Mesenchymal stem cell (in vitro differentiated cells and primary cell): ENCODE data around the gene CUX1.

Source experiments
- DNase-seq: peaks from one replicate; pipeline ENCODE4 v3.0.0-alpha.2; 2013
- H2AFZ ChIP-seq: one replicate; pipeline ENCODE4 v1.6.1; 2013; ENCODE audit warnings: low read depth, mild to moderate bottlenecking, control low read depth, inconsistent platforms, low read length, moderate library complexity
- H2AK5ac ChIP-seq: 2 replicates; pipeline ENCODE4 v1.6.1; 2013; ENCODE audit warnings: low read length, moderate library complexity, mild to moderate bottlenecking, inconsistent platforms; ENCODE audit not compliant: severe bottlenecking
- H2BK120ac ChIP-seq: one replicate; pipeline ENCODE4 v1.6.1; 2013; ENCODE audit warnings: low read depth, mild to moderate bottlenecking, inconsistent platforms, low read length, moderate library complexity
- H2BK12ac ChIP-seq, 2 experiments: one replicate each; pipeline ENCODE4 v1.6.1; 2013; ENCODE audit warnings: inconsistent platforms in 2 of 2, low read length in 2 of 2, mild to moderate bottlenecking in 2 of 2, moderate library complexity in 2 of 2, control low read depth in 1 of 2
- H2BK15ac ChIP-seq: one replicate; pipeline ENCODE4 v1.6.1; 2013; ENCODE audit warnings: mild to moderate bottlenecking, low read depth, inconsistent platforms; ENCODE audit not compliant: poor library complexity, severe bottlenecking
- H2BK5ac ChIP-seq: 2 replicates; pipeline ENCODE4 v1.6.1; 2013; ENCODE audit warnings: low read depth, mild to moderate bottlenecking, low read length, control low read depth, inconsistent platforms; ENCODE audit not compliant: poor library complexity, severe bottlenecking
- H3K14ac ChIP-seq, 2 experiments: one replicate each; pipeline ENCODE4 v1.6.1; 2013; ENCODE audit warnings: inconsistent platforms in 2 of 2, low read length in 2 of 2, control low read depth in 1 of 2, mild to moderate bottlenecking in 1 of 2, moderate library complexity in 1 of 2
- H3K18ac ChIP-seq, 2 experiments: one replicate each; pipeline ENCODE4 v1.6.1; 2013; ENCODE audit warnings: inconsistent platforms in 2 of 2, low read length in 2 of 2, control low read depth in 1 of 2, low read depth in 1 of 2, mild to moderate bottlenecking in 1 of 2
- H3K23ac ChIP-seq, 2 experiments: one replicate each; pipeline ENCODE4 v1.6.1; 2013; ENCODE audit warnings: inconsistent platforms in 2 of 2, low read length in 2 of 2, mild to moderate bottlenecking in 2 of 2, moderate library complexity in 2 of 2, control low read depth in 1 of 2
- H3K27ac ChIP-seq: 2 replicates; pipeline ENCODE4 v1.5.1; 2013; ENCODE audit warnings: mild to moderate bottlenecking, moderate library complexity, low read length, control low read depth, inconsistent platforms; ENCODE audit not compliant: poor library complexity, severe bottlenecking
- H3K27me3 ChIP-seq, 2 experiments: 2 replicates each; pipeline versions ENCODE4 v1.6.1 to v1.7.0; 2013; ENCODE audit warnings: low read length in 2 of 2, mild to moderate bottlenecking in 2 of 2, moderate library complexity in 2 of 2, control low read depth in 1 of 2, inconsistent platforms in 1 of 2; ENCODE audit not compliant: control insufficient read depth in 1 of 2, insufficient read depth in 1 of 2
- H3K36me3 ChIP-seq, 2 experiments: 2 replicates each; pipeline versions ENCODE4 v1.6.1 to v1.7.0; 2013; ENCODE audit warnings: low read length in 2 of 2, control low read depth in 1 of 2, inconsistent platforms in 1 of 2, low read depth in 1 of 2, mild to moderate bottlenecking in 1 of 2; ENCODE audit not compliant: insufficient read depth in 2 of 2, control insufficient read depth in 1 of 2
- H3K4ac ChIP-seq, 2 experiments: one replicate each; pipeline ENCODE4 v1.6.1; 2013; ENCODE audit warnings: inconsistent platforms in 2 of 2, low read length in 2 of 2, mild to moderate bottlenecking in 2 of 2, moderate library complexity in 2 of 2, control low read depth in 1 of 2, low read depth in 1 of 2
- H3K4me1 ChIP-seq: 2 replicates; pipeline ENCODE4 v1.6.1; 2013; ENCODE audit warnings: low read depth, low read length, control low read depth; ENCODE audit not compliant: control insufficient read depth, insufficient read depth
- H3K4me2 ChIP-seq: 2 replicates; pipeline ENCODE4 v1.6.1; 2013; ENCODE audit warnings: low read length, mild to moderate bottlenecking, inconsistent platforms; ENCODE audit not compliant: poor library complexity, severe bottlenecking
- H3K4me3 ChIP-seq, 2 experiments: 2 replicates each; pipeline versions ENCODE4 v1.5.1 to v1.7.0; 2013; ENCODE audit warnings: low read length in 2 of 2, mild to moderate bottlenecking in 2 of 2, control low read depth in 1 of 2, low read depth in 1 of 2; ENCODE audit not compliant: insufficient read depth in 1 of 2
- H3K79me1 ChIP-seq: replicated peaks from 2 replicates; pipeline ENCODE4 v1.6.1; 2013; ENCODE audit warnings: mild to moderate bottlenecking, control low read depth, low read length, inconsistent platforms; ENCODE audit not compliant: poor library complexity, severe bottlenecking
- H3K9ac ChIP-seq: 2 replicates; pipeline ENCODE4 v1.7.0; 2013; ENCODE audit warnings: mild to moderate bottlenecking, low read length, moderate library complexity
- H3K9me3 ChIP-seq: 2 replicates; pipeline ENCODE4 v1.7.0; 2013; ENCODE audit warnings: mild to moderate bottlenecking, low read length; ENCODE audit not compliant: control insufficient read depth
- H4K8ac ChIP-seq: one replicate; pipeline ENCODE4 v1.6.1; 2013; ENCODE audit warnings: inconsistent platforms, mild to moderate bottlenecking, low read length, moderate library complexity
- H4K91ac ChIP-seq: one replicate; pipeline ENCODE4 v1.6.1; 2013; ENCODE audit warnings: mild to moderate bottlenecking, low read length, inconsistent platforms
- WGBS: methylation state at CpG from one replicate; pipeline ENCODE4 v1.1.7; 2013; ENCODE audit warnings: mixed read lengths; 5-methylcytosine and 5-hydroxymethylcytosine counted together

Gene CUX1

DNA sequence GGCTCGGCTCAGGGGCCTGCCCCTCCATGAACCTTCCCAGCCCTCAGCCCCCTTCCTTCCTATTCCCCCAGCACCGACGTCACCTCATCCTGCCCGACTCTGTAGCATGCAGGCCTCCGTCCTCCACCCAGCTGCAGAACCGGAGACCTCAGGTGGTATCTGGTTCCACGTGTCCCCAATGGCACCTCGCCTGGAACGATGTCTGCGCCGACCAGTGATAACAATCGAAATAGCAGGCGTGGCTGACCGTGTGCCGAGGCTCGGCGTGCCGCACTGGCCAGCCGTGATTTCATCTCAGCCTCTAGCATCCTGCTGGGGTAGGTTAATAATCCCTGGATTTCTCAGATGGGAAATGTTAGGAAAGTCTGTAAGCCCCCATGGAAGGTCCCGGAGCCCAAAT lies 171.7 kb downstream of the CUX1 start:
- no peak overlapping the region for H2AFZ ChIP-seq
- H2BK5ac ChIP-seq, result no peak overlapping the region
- H2BK120ac ChIP-seq, result no peak overlapping the region
- H3K4me3 ChIP-seq, result no peak overlapping the region
- H3K79me1 ChIP-seq, result peaks cover 53% of the 10 kb centered on the region
- H3K27me3 ChIP-seq, result no peaks in the 10 kb centered on the region
- H3K18ac ChIP-seq, result no peak overlapping the region
- H3K27ac ChIP-seq, result no peak overlapping the region
- no peak overlapping the region for H3K4me2 ChIP-seq
- no peak overlapping the region for H4K91ac ChIP-seq
- no peak overlapping the region for H3K23ac ChIP-seq
- H3K36me3 ChIP-seq, result peaks cover 0 to 17% of the 10 kb centered on the region in 2 experiments
- H3K4ac ChIP-seq, result no peak overlapping the region
- 97% methylated on average over 20 of the region's 20 CpGs for whole genome bisulfite sequencing
- no peak overlapping the region for H2BK12ac ChIP-seq
- H3K9ac ChIP-seq, result no peak overlapping the region
- no peak overlapping the region for H2AK5ac ChIP-seq
- H4K8ac ChIP-seq, result peak overlapping the region; percentile 14
- no peak overlapping the region for H2BK15ac ChIP-seq
- peaks cover 6% of the 10 kb centered on the region for H3K4me1 ChIP-seq
- no peak for DNase-seq
- H3K14ac ChIP-seq, result no peak overlapping the region
- H3K9me3 ChIP-seq, result no peaks in the 10 kb centered on the region

DNA sequence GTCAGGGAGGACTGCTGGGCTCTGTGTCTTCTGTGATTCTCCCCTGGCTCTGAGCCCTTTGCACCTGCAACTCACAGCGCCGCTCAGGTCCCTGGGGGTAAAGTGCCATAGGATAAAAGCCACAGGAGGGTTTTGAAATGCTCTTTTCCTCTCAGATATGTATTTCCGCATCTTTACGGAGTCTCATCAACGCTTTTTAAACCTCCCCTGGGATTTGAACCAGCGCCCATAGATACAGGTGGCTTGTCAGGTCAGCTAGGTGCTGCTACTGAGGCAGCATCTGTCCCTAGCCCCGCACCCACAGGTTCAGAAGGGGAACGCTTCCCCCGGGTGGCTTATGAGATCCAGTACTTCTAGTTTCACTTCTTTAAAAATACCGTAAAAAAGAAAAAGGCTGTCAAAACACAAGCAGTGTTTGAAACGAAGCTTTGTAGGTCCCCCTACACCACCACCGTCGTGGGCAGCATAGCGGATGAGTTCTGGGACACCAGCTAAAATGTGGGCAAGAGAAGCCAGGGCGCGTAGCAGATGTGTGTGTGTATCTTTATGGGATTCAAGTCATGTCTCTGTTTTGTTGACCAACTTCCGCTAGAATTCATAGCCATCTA lies 173.5 kb downstream of the CUX1 start:
- no peak overlapping the region for H4K91ac ChIP-seq
- WGBS, result 98% methylated on average over 16 of the region's 17 CpGs
- no peak for DNase-seq

DNA sequence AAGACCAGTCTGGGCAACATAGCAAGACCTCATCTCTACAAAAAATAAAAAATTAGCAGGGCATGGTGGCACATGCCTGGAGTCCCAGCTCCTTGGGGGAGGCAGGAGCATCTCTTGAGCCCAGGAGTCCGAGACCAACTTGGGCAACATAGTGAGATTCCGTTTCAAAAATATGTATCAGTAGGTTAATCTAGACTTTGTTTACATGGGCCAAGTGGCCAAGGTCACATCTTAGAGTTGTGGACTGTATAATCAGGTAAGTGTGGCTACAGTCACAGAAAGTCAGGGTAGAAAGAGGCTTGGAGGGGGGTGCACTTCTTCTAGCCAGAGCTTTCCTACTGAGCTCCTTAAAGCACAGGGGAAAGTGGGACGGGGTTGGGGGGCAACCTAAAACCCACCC lies 174.4 kb downstream of the CUX1 start:
- H3K9ac ChIP-seq, result no peak overlapping the region
- no peak overlapping the region for H2BK15ac ChIP-seq
- H3K14ac ChIP-seq, result no peak overlapping the region
- no peak overlapping the region for H2BK5ac ChIP-seq
- no peak overlapping the region for H2BK120ac ChIP-seq
- H4K8ac ChIP-seq, result no peak overlapping the region
- DNase-seq, result no peak
- H4K91ac ChIP-seq, result no peak overlapping the region
- no peak overlapping the region for H3K18ac ChIP-seq
- H3K9me3 ChIP-seq, result no peaks in the 10 kb centered on the region
- H2BK12ac ChIP-seq, result no peak overlapping the region
- H3K23ac ChIP-seq, result no peak overlapping the region
- 95% methylated on average over 2 of the region's 3 CpGs for WGBS
- H3K27ac ChIP-seq, result no peak overlapping the region
- H2AK5ac ChIP-seq, result no peak overlapping the region
- H3K4me3 ChIP-seq, result no peak overlapping the region
- no peak overlapping the region for H3K4me2 ChIP-seq
- no peaks in the 10 kb centered on the region for H3K27me3 ChIP-seq
- no peak overlapping the region for H2AFZ ChIP-seq
- H3K36me3 ChIP-seq, result peaks cover 0 to 27% of the 10 kb centered on the region in 2 experiments
- peaks cover 54% of the 10 kb centered on the region for H3K79me1 ChIP-seq
- H3K4me1 ChIP-seq, result peaks cover 5% of the 10 kb centered on the region
- no peak overlapping the region for H3K4ac ChIP-seq

More for the DNA sequence above, 173.5 kb downstream of the CUX1 start:
- H3K27me3 ChIP-seq, result no peaks in the 10 kb centered on the region
- no peak overlapping the region for H3K18ac ChIP-seq
- H2BK15ac ChIP-seq, result no peak overlapping the region
- no peak overlapping the region for H2AK5ac ChIP-seq
- no peak overlapping the region for H2BK12ac ChIP-seq
- H3K9ac ChIP-seq, result no peak overlapping the region
- no peaks in the 10 kb centered on the region for H3K9me3 ChIP-seq
- H4K8ac ChIP-seq, result no peak overlapping the region
- H2AFZ ChIP-seq, result no peak overlapping the region
- H2BK5ac ChIP-seq, result no peak overlapping the region
- H2BK120ac ChIP-seq, result no peak overlapping the region
- H3K36me3 ChIP-seq, result peaks cover 0 to 21% of the 10 kb centered on the region in 2 experiments
- H3K4me1 ChIP-seq, result peaks cover 5% of the 10 kb centered on the region
- no peak overlapping the region for H3K4ac ChIP-seq
- H3K14ac ChIP-seq, result no peak overlapping the region
- no peak overlapping the region for H3K4me2 ChIP-seq
- H3K23ac ChIP-seq, result no peak overlapping the region
- H3K4me3 ChIP-seq, result no peak overlapping the region
- peaks cover 50% of the 10 kb centered on the region for H3K79me1 ChIP-seq
- no peak overlapping the region for H3K27ac ChIP-seq

DNA sequence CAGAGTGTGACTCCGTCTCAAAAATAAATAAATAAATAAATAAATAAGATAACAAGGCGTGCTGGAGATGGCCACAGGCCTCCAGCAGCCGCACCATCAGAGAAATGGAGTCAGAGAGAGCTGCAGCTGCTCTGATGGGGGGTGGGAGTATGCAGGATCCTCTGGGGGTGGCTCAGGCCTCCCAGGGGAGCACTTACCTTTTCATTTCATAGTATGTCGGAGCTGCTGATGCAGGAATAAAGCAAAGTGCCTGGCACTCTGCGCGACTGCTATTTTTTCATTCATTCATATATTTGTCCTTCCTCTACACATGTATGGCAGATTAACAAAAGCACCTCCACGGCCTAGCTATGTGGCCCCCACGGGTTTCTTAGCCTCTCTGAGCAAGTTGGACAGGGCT lies 175.9 kb downstream of the CUX1 start:
- H2BK120ac ChIP-seq, result no peak overlapping the region
- H3K18ac ChIP-seq, result peak overlapping the region in 1 of 2 experiments; percentile 14
- no peak overlapping the region for H2BK5ac ChIP-seq
- H3K79me1 ChIP-seq, result peaks cover 60% of the 10 kb centered on the region
- WGBS, result 97% methylated on average over 7 of the region's 8 CpGs
- H3K14ac ChIP-seq, result peak overlapping the region in 1 of 2 experiments; percentile 20
- H2AFZ ChIP-seq, result no peak overlapping the region
- no peak overlapping the region for H2BK15ac ChIP-seq
- no peak overlapping the region for H3K27ac ChIP-seq
- no peak overlapping the region for H2AK5ac ChIP-seq
- no peak overlapping the region for H3K4me3 ChIP-seq
- no peak overlapping the region for H3K9ac ChIP-seq
- no peak overlapping the region for H3K4me2 ChIP-seq
- H3K4me1 ChIP-seq, result peaks cover 9% of the 10 kb centered on the region
- no peaks in the 10 kb centered on the region for H3K27me3 ChIP-seq
- no peak overlapping the region for H3K4ac ChIP-seq
- H3K9me3 ChIP-seq, result no peaks in the 10 kb centered on the region
- H4K91ac ChIP-seq, result no peak overlapping the region
- H2BK12ac ChIP-seq, result no peak overlapping the region
- DNase-seq, result no peak
- H3K23ac ChIP-seq, result no peak overlapping the region
- peaks cover 0 to 29% of the 10 kb centered on the region in 2 experiments for H3K36me3 ChIP-seq
- H4K8ac ChIP-seq, result no peak overlapping the region
